IPS DF 4.7 (cell line): ENCODE results near the gene LILRA6.
"Not testable (repeated sequence)": the region's sequence is repeated elsewhere in the genome, so short reads cannot be mapped to it uniquely, and the experiment has no call there.

Experiments
- DNase-seq: peaks from one replicate; pipeline ENCODE4 v3.0.0-alpha.2; 2013; ENCODE audit warnings: low spot score; ENCODE audit errors: extremely low read depth

LILRA6 gene

GRCh38 chr19:54242646-54243045, at the start of gene LILRA6:
Gene LILRA6, minus strand, starts transcription at chr19:54242790.
- not testable (repeated sequence) for DNase-seq

- DNase-seq: not testable (repeated sequence)
Measured at GRCh38 chr19:54289160-54289559, 46.6 kb upstream of the LILRA6 start.

GRCh38 chr19:54287456-54287855, 44.9 kb upstream of the LILRA6 start:
- DNase-seq: no peak

GRCh38 chr19:54286283-54286682, 43.7 kb upstream of the LILRA6 start:
- not testable (repeated sequence) for DNase-seq

- not testable (repeated sequence) for DNase-seq
Measured at GRCh38 chr19:54285427-54286056, 43.0 kb upstream of the LILRA6 start.

- no peak for DNase-seq
Measured at GRCh38 chr19:54282686-54283470, 40.3 kb upstream of the LILRA6 start.

GRCh38 chr19:54281729-54282075, 39.1 kb upstream of the LILRA6 start:
- DNase-seq: not testable (repeated sequence)

- no peak for DNase-seq
Measured at GRCh38 chr19:54281007-54281728, 38.6 kb upstream of the LILRA6 start, which contains the start of gene LILRB2. Gene LILRB2, minus strand, starts transcription at chr19:54281110. Its CDS starts 614 bp downstream, at chr19:54280496.

- not testable (repeated sequence) for DNase-seq
Measured at GRCh38 chr19:54280441-54280840, 37.9 kb upstream of the LILRA6 start.

- not testable (repeated sequence) for DNase-seq
Measured at GRCh38 chr19:54280025-54280424, 37.4 kb upstream of the LILRA6 start.

GRCh38 chr19:54279406-54279962, 36.9 kb upstream of the LILRA6 start:
- DNase-seq: no peak

- not testable (repeated sequence) for DNase-seq
Measured at GRCh38 chr19:54278571-54279195, 36.1 kb upstream of the LILRA6 start.

- not testable (repeated sequence) for DNase-seq
Measured at GRCh38 chr19:54278056-54278455, 35.5 kb upstream of the LILRA6 start.

- not testable (repeated sequence) for DNase-seq
Measured at GRCh38 chr19:54277111-54277615, 34.6 kb upstream of the LILRA6 start.

GRCh38 chr19:54275951-54276350, 33.4 kb upstream of the LILRA6 start:
- DNase-seq: no peak

GRCh38 chr19:54274516-54274915, 31.9 kb upstream of the LILRA6 start:
- not testable (repeated sequence) for DNase-seq

- DNase-seq: no peak
Measured at GRCh38 chr19:54273821-54274220, 31.2 kb upstream of the LILRA6 start.

- DNase-seq: not testable (repeated sequence)
Measured at GRCh38 chr19:54272181-54272580, 29.6 kb upstream of the LILRA6 start.

GRCh38 chr19:54271587-54271986, 29.0 kb upstream of the LILRA6 start:
- not testable (repeated sequence) for DNase-seq

- DNase-seq: no peak
Measured at GRCh38 chr19:54271106-54271505, 28.5 kb upstream of the LILRA6 start.

- DNase-seq: no peak
Measured at GRCh38 chr19:54268936-54269335, 26.3 kb upstream of the LILRA6 start.
